ENCODE results near the gene ZNF839.

DNA sequence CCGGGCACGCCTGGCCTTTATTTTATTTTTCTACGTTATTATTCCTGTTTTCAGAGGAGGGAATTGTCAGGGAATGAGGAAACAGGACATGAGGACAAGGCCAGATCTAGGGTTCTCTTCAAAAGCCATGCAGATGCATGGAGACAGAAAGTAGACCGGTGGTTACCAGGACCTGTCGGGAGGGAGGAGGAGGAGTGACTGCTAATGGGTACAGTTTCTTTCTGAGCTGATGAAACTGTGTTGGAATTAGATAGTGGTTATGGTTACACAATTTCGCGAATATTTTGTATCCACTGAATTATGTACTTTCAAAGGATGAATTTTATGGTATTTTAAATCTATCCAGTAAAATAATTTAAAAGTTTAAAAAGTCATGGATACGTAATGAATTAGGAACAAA is 11.3 kb downstream of the ZNF839 start:
- TF ChIP-seq POLR2AphosphoS5 (IDR thresholded peaks at IDR 0.05; ENCODE audit: low read depth, low read length): no peak
- TF ChIP-seq, protein P1, sequence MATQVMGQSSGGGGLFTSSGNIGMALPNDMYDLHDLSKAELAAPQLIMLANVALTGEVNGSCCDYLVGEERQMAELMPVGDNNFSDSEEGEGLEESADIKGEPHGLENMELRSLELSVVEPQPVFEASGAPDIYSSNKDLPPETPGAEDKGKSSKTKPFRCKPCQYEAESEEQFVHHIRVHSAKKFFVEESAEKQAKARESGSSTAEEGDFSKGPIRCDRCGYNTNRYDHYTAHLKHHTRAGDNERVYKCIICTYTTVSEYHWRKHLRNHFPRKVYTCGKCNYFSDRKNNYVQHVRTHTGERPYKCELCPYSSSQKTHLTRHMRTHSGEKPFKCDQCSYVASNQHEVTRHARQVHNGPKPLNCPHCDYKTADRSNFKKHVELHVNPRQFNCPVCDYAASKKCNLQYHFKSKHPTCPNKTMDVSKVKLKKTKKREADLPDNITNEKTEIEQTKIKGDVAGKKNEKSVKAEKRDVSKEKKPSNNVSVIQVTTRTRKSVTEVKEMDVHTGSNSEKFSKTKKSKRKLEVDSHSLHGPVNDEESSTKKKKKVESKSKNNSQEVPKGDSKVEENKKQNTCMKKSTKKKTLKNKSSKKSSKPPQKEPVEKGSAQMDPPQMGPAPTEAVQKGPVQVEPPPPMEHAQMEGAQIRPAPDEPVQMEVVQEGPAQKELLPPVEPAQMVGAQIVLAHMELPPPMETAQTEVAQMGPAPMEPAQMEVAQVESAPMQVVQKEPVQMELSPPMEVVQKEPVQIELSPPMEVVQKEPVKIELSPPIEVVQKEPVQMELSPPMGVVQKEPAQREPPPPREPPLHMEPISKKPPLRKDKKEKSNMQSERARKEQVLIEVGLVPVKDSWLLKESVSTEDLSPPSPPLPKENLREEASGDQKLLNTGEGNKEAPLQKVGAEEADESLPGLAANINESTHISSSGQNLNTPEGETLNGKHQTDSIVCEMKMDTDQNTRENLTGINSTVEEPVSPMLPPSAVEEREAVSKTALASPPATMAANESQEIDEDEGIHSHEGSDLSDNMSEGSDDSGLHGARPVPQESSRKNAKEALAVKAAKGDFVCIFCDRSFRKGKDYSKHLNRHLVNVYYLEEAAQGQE (IDR thresholded peaks at IDR 0.05; ENCODE audit: insufficient read depth in 1 of 2, low read depth in 2 of 2, low read length in 2 of 2): no peak

All from PFSK-1 (cell line).